Subcutaneous adipose tissue (tissue), 4 donors: Measurements from ENCODE around the gene SDC1. TPM values are rescaled to one million over a fixed set of nuclear protein-coding genes. Genes with fewer than 3 reads are reported as not detected.

Experiments
- total RNA-seq, 4 donors: library from RNA; depleted of rRNA; stranded (reverse); fragments of >200 nt; gene quantifications; one replicate each; pipeline ENCODE4 v1.1.0, GENCODE V29; 2016
- TF ChIP-seq, protein P1 (sequence below): fragments of 450-650 bp; IDR thresholded peaks from one replicate; pipeline ENCODE4 v1.5.1; 2016; ENCODE audit warnings: low read depth, mild to moderate bottlenecking, control low read depth, antibody characterized with exemption, moderate library complexity

The SDC1 gene
- total RNA-seq, 4 donors from 2014 or later = 2.4 to 27.5 (median 3.8) TPM

DNA sequence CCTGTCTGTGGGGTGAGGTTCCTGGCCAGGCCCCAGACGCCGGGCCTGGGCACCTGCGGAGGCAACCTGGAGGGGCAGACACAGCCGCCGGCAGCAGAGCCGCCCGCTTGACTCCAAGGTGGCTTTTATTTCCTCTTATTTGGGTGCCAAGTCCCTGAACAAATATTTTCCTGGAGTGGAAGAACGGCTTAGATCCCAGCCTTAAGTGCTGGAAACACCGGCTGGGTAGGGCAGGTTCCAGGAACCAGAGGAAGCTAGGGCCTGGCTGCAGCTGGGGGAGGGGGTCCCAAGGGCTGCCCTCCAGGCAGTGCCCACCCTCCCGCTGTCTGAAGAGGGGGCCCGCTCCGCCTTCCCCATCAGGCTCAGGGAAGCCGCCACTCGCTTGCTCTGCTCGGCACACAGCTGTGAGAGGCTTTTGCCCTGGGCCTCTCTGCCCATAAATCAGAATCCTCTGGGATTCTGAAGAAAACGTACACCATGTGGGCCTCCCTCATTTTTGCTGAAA is 28.2 kb downstream of the SDC1 start:
- TF ChIP-seq, protein P1, sequence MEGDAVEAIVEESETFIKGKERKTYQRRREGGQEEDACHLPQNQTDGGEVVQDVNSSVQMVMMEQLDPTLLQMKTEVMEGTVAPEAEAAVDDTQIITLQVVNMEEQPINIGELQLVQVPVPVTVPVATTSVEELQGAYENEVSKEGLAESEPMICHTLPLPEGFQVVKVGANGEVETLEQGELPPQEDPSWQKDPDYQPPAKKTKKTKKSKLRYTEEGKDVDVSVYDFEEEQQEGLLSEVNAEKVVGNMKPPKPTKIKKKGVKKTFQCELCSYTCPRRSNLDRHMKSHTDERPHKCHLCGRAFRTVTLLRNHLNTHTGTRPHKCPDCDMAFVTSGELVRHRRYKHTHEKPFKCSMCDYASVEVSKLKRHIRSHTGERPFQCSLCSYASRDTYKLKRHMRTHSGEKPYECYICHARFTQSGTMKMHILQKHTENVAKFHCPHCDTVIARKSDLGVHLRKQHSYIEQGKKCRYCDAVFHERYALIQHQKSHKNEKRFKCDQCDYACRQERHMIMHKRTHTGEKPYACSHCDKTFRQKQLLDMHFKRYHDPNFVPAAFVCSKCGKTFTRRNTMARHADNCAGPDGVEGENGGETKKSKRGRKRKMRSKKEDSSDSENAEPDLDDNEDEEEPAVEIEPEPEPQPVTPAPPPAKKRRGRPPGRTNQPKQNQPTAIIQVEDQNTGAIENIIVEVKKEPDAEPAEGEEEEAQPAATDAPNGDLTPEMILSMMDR = no peak

DNA sequence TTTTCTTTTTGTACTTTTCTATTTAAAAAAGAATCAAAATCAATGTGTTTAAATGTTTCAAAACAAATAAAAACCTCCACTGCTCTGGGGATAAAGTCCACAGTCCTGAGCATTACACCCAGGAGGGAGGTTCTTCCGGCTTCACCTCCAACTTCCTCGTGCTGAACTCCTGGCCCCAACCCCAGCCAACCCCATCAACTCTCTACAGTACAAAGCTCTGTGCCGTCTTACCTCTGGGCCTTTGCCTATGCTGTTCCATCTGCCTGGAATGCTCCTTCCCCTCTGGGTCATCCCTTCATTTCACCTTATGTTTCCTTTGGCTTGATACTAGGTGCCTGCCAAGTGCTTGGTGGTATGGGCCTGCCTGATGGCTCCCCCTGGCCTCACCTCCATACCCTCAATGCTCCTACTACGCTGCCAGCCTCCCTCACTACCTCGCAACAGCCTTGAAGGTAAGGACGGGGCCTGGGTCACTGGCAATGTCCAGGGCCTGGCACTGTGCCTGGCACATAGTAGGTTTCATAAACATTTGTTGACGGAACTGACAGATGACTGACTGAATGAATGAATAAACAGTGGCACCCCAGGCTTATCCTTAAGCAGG is 28.8 kb downstream of the SDC1 start:
- TF ChIP-seq, protein P1 = no peak

DNA sequence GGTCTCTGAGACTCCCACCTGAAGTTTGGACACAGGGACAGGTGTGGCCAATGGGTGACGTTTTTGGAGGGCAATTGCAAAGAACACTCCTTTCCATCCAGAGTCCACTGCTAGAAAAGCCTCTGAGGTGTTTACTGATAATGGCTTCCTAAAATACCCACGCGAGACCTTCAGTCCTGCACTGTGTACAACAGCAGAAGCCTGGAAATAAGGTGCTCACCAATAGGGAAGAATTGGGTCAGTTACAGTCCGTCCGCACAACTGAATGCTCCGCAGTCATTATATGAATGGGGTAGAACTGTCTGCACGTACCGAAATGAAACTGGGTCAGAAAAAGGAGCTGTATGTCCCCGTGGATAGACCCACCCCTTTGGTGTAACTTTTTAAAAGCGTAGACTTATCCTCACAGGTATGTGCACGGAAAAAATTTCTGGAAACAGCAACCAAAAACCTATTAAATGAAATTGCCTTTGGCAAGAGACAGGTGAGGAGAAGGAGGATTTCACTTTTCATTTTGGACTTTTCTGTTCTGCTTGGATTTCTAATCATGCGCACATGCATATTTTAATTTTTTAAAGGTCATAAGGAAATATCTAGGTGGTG is 29.4 kb downstream of the SDC1 start:
- TF ChIP-seq, protein P1 = no peak

DNA sequence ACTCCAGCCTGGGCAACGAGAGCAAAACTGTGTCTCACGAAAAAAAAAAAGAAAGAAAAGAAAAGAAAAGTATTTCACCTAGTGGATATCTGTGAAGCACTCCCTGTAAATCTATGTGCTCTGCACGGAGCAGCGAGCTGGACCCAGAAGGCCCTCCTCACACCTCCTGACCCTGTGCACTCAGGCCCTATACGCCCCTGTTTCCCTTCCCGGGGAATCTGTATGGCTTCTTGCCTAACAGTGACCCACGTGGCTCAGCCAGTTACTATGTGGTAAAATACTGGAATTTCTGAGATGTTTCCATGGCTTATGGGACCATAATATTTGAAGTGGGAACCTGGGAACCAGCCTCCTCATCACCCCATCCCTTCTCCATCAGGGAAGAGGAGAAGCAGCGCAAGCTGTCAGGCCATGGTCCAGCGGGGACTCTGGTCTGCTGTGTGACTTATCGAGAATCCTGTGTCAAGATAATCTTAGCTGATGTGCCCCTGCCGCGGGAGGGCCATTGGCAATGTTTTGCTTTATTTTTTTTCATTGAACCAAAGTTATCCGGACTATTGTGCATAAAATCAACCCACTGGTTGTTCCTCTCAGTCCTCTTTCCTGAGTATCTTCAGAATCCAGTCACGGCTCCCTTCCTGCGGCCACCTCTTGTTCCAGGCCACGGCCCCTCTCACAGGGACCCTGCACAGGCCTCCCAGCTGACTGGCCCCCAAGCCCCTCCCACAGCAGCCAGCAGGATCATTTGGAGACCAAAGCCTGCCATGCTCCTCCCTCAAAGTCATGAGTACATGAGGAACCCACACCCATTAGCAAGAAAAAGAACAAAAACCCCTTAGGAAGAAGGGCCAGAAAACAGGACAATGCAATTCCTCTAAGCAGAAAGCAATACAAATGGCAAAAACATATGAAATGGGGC is 30.6 kb downstream of the SDC1 start:
- TF ChIP-seq, protein P1 = no peak

DNA sequence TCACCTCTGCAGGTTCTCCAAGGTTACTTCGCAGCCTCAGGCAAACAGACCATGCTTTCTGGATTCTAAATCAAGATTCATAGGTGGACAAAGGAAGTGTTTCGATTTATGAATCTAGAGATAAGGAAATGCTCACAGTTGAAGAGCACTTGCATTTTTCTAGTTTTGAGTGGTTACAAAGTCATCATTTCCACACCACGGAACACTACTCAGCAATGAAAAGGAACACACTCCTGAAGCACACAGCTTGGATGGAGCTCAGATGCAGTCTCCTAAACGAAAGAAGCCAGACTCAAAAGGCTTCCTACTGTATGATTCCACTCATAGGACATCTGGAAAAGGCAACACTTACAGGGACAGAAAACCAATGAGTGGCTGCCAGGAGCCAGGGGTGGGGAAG is 31.7 kb downstream of the SDC1 start:
- TF ChIP-seq, protein P1 = no peak

DNA sequence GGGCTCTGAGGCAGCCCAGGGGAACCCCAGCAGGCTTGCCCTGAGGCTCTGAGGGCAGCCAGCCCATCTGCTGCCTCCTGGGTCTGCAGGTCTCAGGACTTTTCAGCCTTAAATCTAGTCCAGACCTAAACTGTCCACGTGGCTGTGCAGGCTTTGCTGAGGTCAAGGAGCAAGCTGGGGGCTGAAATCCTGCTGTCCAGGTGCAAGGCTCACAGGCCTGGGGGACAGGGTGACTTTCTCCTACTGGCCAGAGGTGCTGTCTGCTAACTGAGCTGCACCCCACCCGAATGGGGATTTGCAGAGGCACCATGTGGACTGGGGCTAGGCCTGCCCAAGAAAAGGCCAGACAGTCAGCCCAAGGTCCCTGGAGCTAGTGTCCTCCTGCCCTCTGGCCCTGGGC is 32.1 kb downstream of the SDC1 start:
- TF ChIP-seq, protein P1 = no peak
